Measurements from ENCODE around the gene TMEM267.
"Not testable (repeated sequence)": the region's sequence is repeated elsewhere in the genome, so short reads cannot be mapped to it uniquely, and the experiment has no call there.

The TMEM267 gene

GRCh38 chr5:43456556-43456955 is 27.1 kb downstream of the TMEM267 start:
- DNase-seq: no peak

GRCh38 chr5:43441575-43441974 is 42.1 kb downstream of the TMEM267 start:
- DNase-seq: not testable (repeated sequence)

- DNase-seq: no peak
These were observed 46.5 kb downstream of the TMEM267 start for GRCh38 chr5:43437062-43437660.

- no peak for DNase-seq
These were observed 50.3 kb downstream of the TMEM267 start for GRCh38 chr5:43433382-43433781.

GRCh38 chr5:43432486-43433375 is 50.9 kb downstream of the TMEM267 start:
- no peak for DNase-seq

- DNase-seq: no peak
These were observed 54.0 kb downstream of the TMEM267 start for GRCh38 chr5:43429706-43430105.

GRCh38 chr5:43429016-43429415 is 54.6 kb downstream of the TMEM267 start:
- DNase-seq: no peak

GRCh38 chr5:43427306-43427705 is 56.4 kb downstream of the TMEM267 start:
- DNase-seq: no peak

GRCh38 chr5:43425983-43426382 is 57.7 kb downstream of the TMEM267 start:
- DNase-seq: no peak

GRCh38 chr5:43423086-43423485 is 60.6 kb downstream of the TMEM267 start:
- DNase-seq: not testable (repeated sequence)

GRCh38 chr5:43422143-43422542 is 61.5 kb downstream of the TMEM267 start:
- DNase-seq: no peak

- no peak for DNase-seq
These were observed 62.1 kb downstream of the TMEM267 start for GRCh38 chr5:43421450-43422133.

GRCh38 chr5:43420241-43420640 is 63.4 kb downstream of the TMEM267 start:
- DNase-seq: no peak

- DNase-seq: no peak
These were observed 65.1 kb downstream of the TMEM267 start for GRCh38 chr5:43418561-43418960.

- DNase-seq: no peak
These were observed 66.8 kb downstream of the TMEM267 start for GRCh38 chr5:43416803-43417394.

- DNase-seq: no peak
These were observed 67.5 kb downstream of the TMEM267 start for GRCh38 chr5:43415935-43416802.

GRCh38 chr5:43413966-43414365 is 69.7 kb downstream of the TMEM267 start:
- no peak for DNase-seq

- DNase-seq: no peak
These were observed 71.0 kb downstream of the TMEM267 start for GRCh38 chr5:43412644-43413043.

- no peak for DNase-seq
These were observed 71.5 kb downstream of the TMEM267 start, which contains the start of gene CCL28 for GRCh38 chr5:43412156-43412555. CCL28 (minus strand) TSS chr5:43412391; CDS start chr5:43412316, 75 bp downstream.

GRCh38 chr5:43411495-43411894 is 72.2 kb downstream of the TMEM267 start:
- no peak for DNase-seq

GRCh38 chr5:43410414-43410813 is 73.3 kb downstream of the TMEM267 start:
- no peak for DNase-seq

GRCh38 chr5:43409809-43410271 is 73.8 kb downstream of the TMEM267 start:
- no peak for DNase-seq

Measured in stimulated activated CD4-positive, alpha-beta T cell treated with anti-CD3 and anti-CD28 coated beads, Interleukin-2, amount 100 ng/mL, for 24 hours (primary cell).